GM19397 (cell line): ENCODE results near the gene SMPDL3A.
"Not testable (repeated sequence)": the region's sequence is repeated elsewhere in the genome, so short reads cannot be mapped to it uniquely, and the experiment has no call there.

ENCODE experiments used
- ATAC-seq: cut with Tn5 transposase; IDR thresholded peaks from one replicate; pipeline ENCODE4 v1.9.1; 2021; ENCODE audit warnings: mild to moderate bottlenecking, moderate library complexity; ENCODE audit not compliant: unreplicated experiment

SMPDL3A gene, protein sequence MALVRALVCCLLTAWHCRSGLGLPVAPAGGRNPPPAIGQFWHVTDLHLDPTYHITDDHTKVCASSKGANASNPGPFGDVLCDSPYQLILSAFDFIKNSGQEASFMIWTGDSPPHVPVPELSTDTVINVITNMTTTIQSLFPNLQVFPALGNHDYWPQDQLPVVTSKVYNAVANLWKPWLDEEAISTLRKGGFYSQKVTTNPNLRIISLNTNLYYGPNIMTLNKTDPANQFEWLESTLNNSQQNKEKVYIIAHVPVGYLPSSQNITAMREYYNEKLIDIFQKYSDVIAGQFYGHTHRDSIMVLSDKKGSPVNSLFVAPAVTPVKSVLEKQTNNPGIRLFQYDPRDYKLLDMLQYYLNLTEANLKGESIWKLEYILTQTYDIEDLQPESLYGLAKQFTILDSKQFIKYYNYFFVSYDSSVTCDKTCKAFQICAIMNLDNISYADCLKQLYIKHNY

DNA sequence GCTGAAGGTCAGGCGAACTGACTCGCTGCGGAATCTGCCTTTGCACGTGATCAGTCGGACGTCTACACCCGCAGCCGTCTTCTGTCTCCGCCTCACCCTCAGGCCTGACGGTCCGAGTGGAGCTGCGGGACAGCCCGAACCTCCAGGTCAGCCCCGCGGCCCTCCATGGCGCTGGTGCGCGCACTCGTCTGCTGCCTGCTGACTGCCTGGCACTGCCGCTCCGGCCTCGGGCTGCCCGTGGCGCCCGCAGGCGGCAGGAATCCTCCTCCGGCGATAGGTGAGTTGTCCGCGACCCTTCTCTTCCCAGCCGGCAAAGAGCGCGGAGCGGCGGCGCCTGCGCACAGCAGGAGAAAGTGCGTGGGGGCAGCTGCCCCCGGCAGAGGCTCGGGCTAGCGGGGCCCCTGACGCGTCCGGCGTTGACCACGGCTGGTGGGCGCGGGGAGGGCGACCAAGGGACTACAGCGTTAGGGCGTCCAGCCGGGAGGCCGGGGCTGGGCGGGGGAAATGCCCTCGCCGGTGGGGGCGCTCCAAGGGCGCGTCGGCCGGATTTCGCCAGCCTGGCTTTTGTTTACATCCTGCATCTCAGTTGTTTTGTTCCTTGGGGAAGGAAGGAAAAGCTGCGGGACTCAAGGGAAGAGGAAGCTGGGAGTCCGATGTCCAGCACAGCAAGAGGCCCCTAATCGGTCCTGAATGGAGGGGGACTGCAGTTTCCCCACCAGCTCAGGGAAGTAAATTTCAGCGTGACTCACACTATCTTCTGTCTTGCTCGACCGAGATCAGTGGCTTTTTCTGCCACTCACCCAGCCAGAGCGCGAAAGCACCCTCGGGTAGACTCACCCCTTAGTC lies at the start of gene SMPDL3A:
SMPDL3A (plus strand) TSS at position 77 of the 846 bp plus-strand sequence; CDS start at position 166, 89 bp downstream.
- ATAC-seq = peak; percentile 66

DNA sequence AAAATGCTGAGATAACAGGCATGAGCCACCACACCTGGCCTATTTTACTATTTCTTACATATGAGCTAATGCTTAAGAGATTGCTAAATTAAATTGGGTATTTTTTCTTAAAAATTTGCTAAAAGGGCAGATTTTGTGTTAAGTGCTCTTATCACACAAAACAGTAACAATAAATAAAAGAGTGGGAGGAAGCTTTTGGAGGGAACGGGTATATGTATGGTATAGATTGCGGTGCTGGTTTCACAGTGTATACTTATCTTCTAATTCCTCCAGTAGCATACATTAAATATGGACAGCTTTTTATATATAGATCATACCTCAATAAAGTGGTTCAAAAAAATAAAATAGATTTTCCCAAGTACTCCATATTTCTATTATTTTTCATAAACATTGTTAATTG lies 49.0 kb upstream of the SMPDL3A start:
- no peak for ATAC-seq

DNA sequence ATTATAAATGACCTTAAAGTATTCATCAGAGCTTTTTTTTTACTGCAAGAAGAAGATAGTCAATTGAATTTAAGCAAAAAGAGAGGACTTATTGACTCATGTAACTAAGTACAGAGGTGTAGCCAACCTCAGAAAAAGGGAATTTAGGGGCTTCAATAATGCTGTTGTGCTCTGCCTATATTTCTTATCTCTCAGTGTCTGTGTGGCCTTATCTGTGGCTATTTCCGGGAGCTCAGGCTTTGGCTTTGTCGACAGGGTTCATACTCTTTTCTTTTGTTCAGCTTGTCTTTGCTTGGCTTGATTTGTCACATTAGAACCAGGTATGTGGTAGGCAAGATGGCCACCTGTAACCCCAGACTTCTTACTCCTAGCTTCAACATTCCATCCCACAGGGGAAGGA lies 48.1 kb upstream of the SMPDL3A start:
- no peak for ATAC-seq

DNA sequence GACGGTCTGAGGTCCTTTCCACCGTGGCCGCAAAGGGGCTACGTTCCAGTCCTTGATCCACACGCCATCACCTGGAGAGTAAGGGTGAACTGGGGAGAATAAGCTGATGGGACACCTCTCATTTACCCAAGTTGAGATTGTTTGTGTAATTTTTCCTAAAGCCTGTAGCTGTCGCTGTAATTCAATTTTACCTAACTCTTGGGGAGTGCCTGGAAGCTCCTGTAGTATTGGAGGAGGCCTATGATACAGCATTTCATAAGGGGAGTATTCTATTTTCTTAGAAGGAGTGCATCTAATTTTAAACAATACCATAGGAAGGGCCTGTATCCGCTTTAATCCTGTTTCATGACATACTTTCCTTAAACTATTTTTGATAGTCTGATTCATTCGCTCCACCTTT lies 44.8 kb upstream of the SMPDL3A start:
- not testable (repeated sequence) for ATAC-seq

DNA sequence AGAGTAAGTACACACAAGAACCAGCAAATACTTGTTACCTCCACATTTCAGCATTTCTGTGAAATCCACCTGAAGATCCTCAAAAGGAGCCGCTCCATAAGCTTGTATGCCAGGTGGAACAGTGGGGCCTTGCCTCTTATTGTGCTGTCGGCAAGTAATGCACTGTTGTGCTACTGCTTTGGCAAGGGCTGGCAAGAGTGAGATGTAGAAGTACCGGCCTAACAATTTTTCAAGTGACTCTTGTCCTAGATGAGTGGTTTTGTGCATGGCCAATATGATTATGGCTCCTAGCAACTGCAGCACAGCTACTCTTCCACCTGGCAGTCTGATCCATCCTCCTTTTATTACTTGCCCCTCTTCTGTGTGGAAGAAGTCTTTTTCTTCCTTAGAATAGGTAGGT lies 44.2 kb upstream of the SMPDL3A start:
- ATAC-seq = not testable (repeated sequence)

DNA sequence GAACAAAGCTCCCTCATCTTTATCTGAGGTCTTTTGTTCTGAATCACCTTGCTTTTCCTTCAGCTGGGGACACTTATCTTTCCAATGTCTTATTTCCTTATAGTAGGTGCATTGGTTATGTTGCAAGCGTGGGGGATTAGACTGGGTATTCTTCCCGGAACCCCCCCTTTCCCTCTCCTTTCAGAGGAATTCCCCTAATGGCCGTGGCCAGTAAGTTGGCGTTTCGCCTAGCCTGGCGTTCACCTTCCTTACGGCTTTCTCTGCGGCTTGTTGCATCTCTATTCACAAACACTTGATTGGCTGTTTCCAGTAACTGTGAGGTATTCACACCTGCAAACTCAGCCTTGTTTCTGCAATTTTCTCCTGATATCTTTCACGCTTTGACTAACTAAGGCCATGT lies 42.4 kb upstream of the SMPDL3A start:
- ATAC-seq = no peak

DNA sequence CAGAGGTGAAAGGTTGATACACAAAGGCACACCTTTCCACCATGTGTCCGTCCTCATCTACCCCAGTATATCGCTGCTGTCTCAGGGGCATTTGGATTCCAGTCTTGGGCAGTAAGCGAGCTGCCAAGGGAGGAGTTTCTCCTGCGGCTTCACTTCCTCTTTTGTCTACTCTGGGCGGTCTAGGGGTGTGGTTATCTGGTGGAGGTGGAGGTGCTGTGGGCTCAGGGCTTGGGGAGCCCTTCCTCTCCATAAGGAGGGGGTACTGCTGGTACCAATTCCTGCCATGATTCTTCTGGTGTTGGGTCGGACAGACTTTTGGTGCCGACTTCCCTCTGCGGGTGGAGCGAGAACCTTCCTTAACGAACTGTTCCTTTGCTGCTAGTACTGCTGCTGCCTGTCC lies 41.5 kb upstream of the SMPDL3A start:
- no peak for ATAC-seq

DNA sequence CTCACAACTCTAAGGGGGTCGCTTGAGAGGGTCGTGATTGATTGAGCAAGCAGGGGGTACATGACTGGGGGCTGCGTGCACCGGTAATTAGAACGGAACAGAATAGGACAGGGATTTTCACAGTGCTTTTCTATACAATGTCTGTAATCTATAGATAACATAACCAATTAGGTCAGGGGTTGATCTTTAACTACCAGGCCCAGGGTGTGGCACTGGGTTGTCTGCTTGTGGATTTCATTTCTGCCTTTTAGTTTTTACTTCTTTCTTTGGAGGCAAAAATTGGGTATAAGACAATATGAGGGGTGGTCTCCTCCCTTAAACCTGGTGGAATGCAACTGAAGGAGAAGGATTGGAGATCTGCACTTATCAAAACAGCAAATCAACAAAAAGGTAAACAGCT lies 40.1 kb upstream of the SMPDL3A start:
- not testable (repeated sequence) for ATAC-seq

DNA sequence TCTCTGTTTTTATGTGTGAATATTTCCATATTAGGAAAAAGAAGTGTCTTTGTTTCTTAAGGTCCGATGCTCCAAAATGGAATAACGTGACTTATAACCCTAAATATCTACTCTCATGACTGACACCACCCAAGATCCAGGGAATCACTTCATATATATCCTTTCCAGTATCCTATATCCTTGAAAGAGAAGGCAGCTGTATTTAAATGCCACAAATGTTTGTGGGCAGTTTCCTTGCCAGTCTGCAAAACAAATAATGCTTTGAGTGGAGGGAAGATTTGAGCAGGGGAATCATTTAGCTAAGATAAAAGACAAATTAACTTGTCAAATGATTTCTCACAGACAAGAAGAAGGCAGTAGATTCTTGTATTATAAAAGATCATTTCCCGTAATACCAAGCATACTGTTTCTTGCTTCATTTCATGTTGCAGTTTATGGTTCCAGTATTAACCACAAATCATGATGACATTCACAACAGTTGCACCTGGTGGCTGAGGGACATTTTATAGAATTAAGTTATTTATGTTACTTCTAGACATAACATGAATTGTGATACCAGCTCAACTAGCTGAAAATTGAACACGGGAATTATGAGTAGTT lies 39.5 kb upstream of the SMPDL3A start:
- ATAC-seq = no peak

DNA sequence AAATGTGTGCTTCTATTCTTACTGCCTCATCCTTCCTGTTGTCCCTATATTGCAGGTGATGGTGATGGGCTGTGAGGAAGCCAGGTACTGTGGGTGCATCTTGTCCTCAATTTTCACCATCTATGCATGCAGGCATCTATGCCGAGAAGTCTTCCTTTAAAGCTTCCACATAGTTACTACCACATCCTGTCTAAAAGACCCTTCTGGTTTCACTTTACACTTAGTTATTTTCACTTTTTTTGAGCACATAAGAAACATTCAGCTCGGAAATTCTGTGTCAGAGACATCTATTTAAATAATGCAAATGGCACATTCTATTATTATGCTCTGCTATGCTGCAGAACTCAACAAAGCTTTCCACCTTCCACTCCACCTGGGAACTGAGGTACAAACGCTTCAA lies 37.7 kb upstream of the SMPDL3A start:
- ATAC-seq = peak; percentile 88

DNA sequence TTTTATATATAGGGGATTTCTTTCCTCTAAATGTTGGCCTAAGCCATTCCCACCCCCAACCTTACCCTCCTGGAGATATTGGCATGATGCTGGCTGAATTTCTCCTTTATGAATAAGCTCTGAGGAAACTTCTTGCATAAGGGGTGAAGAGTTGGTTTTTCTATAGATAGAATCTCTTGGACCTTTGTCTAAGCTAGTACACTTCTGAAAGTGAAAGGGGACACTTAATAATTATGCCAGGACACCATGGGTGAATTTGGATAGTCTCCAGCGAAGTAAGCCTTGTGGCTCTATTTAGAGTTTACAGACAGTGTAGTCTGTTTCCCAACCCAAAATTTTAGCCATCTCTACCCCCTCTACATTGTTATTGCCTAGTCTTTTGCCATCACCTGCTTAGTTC lies 36.6 kb upstream of the SMPDL3A start:
- no peak for ATAC-seq

DNA sequence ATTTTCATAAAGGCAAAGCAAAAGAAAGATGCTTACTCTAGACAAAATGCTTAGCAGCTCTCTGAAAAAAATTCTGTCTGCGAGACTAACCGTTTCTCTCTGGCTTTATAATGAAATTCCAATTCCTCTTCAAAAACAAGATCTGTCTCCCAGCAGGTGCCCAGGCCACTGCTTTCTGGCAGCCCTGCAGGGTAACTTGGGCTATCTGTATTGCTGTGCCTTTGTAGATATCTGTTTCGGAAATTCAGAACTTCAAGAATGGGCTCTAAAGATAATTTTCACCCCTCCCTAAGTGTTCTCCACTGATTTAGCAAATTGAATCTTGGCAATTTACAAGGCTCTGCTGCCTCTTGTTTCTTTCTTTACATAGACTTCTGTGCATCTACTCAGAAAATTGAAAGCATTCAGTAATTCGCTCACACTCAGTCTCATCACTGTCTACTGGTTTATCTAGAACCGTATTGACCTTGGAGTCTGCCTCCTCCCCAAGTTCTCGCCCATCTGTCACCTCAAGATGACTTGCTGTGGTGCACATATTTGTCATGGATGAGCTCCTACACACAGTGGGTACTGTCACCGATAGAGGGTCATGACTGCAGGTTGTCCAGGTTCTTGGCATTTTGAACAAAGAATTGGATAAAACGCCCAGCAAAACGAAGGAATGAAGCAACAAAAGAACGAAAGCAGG lies 35.9 kb upstream of the SMPDL3A start:
- ATAC-seq = no peak

DNA sequence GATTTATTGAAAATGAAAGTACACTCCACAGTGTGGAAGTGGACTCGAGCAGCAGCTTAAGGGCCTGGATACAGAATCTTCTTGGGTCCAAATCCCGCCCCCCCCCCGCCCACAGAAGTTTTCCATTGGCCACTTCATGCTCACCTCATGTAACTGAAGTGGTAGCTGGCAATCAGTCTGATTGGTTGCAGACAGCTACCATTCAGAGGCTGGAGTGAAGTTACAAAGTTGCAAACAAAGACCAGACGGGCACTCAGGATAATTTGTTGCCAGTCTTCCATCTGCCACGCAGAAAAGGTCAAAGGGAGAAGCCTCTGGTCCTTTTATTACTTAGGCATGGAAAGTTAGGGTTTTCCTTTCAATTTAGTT lies 35.4 kb upstream of the SMPDL3A start:
- no peak for ATAC-seq

DNA sequence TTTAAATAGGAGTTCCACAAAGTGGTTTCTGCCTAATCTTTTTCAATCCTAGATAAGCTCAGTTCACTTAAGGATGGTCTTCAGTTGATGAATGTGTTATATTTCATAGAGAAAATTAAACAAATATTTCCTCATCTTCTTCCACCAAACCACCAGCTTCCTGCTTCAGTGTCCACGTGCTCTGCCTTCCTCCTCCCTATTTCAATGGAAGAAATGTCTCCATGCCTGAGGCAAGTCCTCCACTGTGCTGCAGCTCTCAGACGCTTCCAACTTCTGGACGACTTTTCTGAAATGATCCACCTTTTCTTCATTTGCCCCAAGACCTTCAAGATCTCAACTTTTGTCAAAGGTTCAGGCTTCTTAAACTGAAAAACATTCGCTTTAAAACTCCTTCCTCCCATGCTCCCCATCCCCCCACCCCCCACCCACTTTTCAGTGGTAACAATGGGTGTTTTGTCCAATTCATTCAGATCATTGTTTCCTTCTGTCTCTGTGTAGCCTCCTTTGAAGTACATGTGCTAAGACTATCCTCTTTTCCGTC lies 34.8 kb upstream of the SMPDL3A start:
- no peak for ATAC-seq

DNA sequence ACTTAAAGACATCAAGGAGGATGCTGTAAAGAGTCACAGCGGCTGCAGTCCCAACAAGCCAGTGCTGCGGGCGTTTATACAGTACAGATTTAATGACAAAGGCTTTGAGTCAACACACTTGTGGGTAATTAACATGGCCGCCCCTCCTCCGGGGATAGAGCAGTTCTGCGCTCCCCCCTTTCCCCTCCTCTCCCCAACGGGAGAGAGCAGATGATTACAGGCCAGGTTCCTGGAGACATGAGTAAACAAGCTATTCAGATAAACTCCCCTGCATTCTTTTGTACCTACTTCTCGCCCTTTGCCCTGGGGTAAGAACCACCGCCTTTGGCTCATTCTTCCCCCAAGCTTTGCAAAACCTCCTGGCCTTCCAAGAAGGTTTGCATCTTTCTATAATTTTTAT lies 33.2 kb upstream of the SMPDL3A start:
- no peak for ATAC-seq

DNA sequence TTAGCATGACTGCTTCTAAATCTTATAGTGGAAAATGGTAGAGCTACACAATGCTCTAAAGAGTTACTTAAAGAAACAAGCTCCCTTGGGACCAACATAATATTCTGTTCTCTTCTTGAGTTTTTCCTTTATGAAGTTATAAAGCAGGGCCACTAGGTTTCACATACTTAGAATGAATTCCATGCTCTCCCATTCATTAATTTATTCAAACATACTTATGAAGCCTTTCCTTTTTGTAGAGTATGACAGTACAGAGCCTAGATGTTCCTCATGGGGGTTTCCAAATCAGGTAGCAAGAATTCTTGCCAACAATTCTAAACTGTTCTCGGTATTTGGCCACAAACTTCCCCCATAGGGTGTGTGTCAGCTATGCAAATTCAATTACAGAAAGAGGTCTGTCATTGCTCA lies 30.1 kb upstream of the SMPDL3A start:
- peak; percentile 100 for ATAC-seq

DNA sequence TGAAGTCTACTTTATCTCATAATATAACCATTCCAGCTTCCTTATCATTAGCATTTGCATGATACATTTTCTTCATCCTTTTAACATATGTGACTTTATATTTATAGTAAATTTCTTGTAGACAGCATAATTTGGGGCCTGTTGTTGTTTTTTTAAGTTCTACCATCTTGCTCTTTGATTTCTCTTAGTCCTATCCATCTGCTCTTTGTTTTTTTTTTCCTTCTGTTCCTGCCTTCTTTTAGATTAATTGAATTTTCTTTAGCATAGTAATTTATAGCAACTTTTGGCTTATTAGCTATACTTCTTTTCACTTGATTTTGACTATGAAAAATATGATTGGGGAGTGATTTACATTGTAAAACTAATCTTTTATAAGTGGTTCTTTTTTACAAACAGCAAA lies 28.7 kb upstream of the SMPDL3A start:
- no peak for ATAC-seq

DNA sequence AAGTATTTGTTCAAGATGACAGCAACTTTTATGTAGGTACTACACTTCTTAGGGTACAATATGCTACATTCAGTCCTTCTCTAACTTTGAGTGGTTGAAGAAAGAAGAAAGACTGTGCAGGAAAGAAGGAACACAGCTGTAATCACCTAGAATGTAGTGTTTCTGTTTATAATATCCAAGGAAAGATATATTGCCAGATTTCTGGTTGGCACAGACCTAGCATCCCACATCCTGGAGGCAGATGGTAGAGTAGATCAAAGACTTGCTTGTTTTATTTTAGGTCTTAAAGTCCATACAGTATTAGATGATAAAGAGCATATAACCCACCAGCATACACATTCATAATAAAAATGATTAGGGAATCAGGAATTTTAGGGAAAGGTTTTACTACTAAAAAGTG lies 22.8 kb upstream of the SMPDL3A start:
- ATAC-seq = no peak

DNA sequence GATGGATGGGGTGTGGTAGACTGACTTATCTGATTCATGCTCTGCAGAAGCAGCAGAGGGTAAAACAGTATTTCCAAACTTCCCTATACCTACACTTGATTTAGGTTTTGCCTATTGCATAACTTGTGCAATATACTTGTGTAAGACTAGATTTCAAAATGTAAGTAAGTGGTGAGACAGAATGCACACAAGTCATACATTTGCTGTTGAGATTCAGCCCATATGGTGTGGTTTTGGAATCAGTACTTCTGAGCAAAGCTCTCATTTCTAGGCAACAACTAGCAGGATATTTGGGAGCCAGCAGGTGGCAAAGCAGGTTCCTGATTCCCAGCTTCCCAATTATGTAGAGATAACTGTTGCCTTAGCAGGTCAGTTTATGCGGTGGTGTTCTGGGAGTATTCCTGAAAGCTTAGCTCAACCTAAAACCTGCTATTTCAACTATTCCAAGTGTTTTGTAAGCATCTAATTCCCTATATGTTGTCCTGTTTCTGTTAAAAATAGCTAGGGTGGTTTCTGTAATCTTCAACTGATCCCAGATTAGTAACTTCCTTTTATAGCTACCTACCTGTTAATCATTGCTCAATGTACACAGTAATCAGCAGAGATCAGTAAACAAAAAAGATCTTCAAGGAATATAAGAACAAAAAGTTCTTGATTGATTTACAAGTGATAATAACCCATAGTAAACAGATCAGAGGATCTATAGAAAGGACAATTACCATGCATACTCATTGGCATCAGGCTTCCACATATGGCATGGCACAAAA lies 18.0 kb upstream of the SMPDL3A start:
- no peak for ATAC-seq
